HepG2 (cell line): ENCODE data around the gene PLD2. TPM values are rescaled to one million over a fixed set of nuclear protein-coding genes. Genes with fewer than 3 reads are reported as not detected.

Experiments used
- ADNP ChIP-seq: sonication (generic); formaldehyde crosslinking; IDR thresholded peaks from 2 replicates; pipeline ENCODE4 v1.4.0; 2020; ENCODE audit warnings: missing genetic modification reagents
- ATF3 ChIP-seq: sonication (generic); formaldehyde crosslinking; IDR thresholded peaks from 2 replicates; pipeline ENCODE4 v1.4.0; 2020; ENCODE audit warnings: missing genetic modification reagents
- IRF2 ChIP-seq: IDR thresholded peaks from 2 replicates; pipeline ENCODE4 v1.6.1; 2018; ENCODE audit warnings: missing genetic modification reagents, missing compliant biosample characterization
- KDM5A ChIP-seq: fragments of 200-600 bp; sonication (generic); IDR thresholded peaks from 2 replicates; pipeline ENCODE4 v1.7.0; 2018; ENCODE audit warnings: antibody characterized with exemption, mild to moderate bottlenecking, low read length, borderline replicate concordance
- MZF1 ChIP-seq: sonication (generic); formaldehyde crosslinking; IDR thresholded peaks from 2 replicates; pipeline ENCODE4 v1.8.1; 2023; ENCODE audit warnings: mild to moderate bottlenecking, missing genetic modification reagents, borderline replicate concordance
- NFAT5 ChIP-seq: sonication (generic); formaldehyde crosslinking; IDR thresholded peaks from 2 replicates; pipeline ENCODE4 v1.4.0; 2020; ENCODE audit warnings: missing genetic modification reagents
- POGK ChIP-seq: sonication (generic); formaldehyde crosslinking; conservative IDR thresholded peaks from 2 replicates; pipeline ENCODE4 v1.8.0; 2022; ENCODE audit warnings: mild to moderate bottlenecking, moderate library complexity, missing genetic modification reagents
- ZBTB49 ChIP-seq: sonication (generic); formaldehyde crosslinking; IDR thresholded peaks from 2 replicates; pipeline ENCODE4 v1.4.0; 2020; ENCODE audit warnings: missing genetic modification reagents, borderline replicate concordance
- ZNF253 ChIP-seq: sonication (generic); formaldehyde crosslinking; IDR thresholded peaks from 2 replicates; pipeline ENCODE4 v1.8.0; 2022; ENCODE audit warnings: mild to moderate bottlenecking, missing genetic modification reagents, borderline replicate concordance
- ZNF557 ChIP-seq: sonication (generic); formaldehyde crosslinking; IDR thresholded peaks from 2 replicates; pipeline ENCODE4 v1.4.0; 2020; ENCODE audit warnings: missing genetic modification reagents
- ZNF572 ChIP-seq: sonication (generic); formaldehyde crosslinking; IDR thresholded peaks from 2 replicates; pipeline ENCODE4 v1.5.1; 2020; ENCODE audit warnings: mild to moderate bottlenecking, missing genetic modification reagents
- ZNF580 ChIP-seq: IDR thresholded peaks from 2 replicates; pipeline ENCODE4 v1.6.1; 2016; ENCODE audit warnings: low read depth, borderline replicate concordance
- ZNF660 ChIP-seq: sonication (generic); formaldehyde crosslinking; IDR thresholded peaks from 2 replicates; pipeline ENCODE4 v1.5.1; 2020; ENCODE audit warnings: mild to moderate bottlenecking, low read depth, missing genetic modification reagents, borderline replicate concordance
- ZNF839 ChIP-seq: sonication (generic); formaldehyde crosslinking; IDR thresholded peaks from 2 replicates; pipeline ENCODE4 v1.4.0; 2020; ENCODE audit warnings: missing genetic modification reagents, mild to moderate bottlenecking, borderline replicate concordance
- polyA plus RNA-seq, 8 experiments: library from polyadenylated mRNA; depleted of rRNA in 3 of 8; stranded (reverse) in 7 of 8; unstranded in 1 of 8; fragments of >200 nt; fragmentation: Illumina TruSeq in 4 of 8; extraction: Trizol in 4 of 8; gene quantifications; 2 replicates each; pipeline versions ENCODE4 v1.2.1 to v1.2.3, GENCODE V29; 2011 to 2016; ENCODE audit warnings: low read depth in 4 of 8, missing spikeins in 1 of 8, mixed read lengths in 1 of 8; ENCODE audit not compliant: insufficient read depth in 1 of 8
- total RNA-seq, 5 experiments: library from RNA; depleted of rRNA; stranded (reverse); fragments of >200 nt; fragmentation: Illumina TruSeq; extraction: Trizol; gene quantifications; 2 replicates each; pipeline ENCODE4 v1.2.3, GENCODE V29; 2016; ENCODE audit warnings: low read depth in 1 of 5

Gene PLD2
- total and polyA plus RNA-seq, 2 of the 13 experiments (the other 11 are each of a cell fraction or from before 2014, with no cell fraction given) = 13.4 to 29.7 TPM

- TF ChIP-seq ZBTB49 (no peak), IRF2 (CRISPR knock-in tag) (peak; percentile 71; the same call in 1 of the 2 replicates), NFAT5 (CRISPR knock-in tag) (no peak; the same call in 1 of the 2 replicates), MZF1 (CRISPR knock-in tag) (peak; percentile 36; the same call in 1 of the 2 replicates), ATF3 (CRISPR knock-in tag) (no peak), KDM5A (no peak), ZNF660 (CRISPR knock-in tag) (no peak), POGK (CRISPR knock-in tag) (peak; percentile 61; the same call in 1 of the 2 replicates), ADNP (no peak), ZNF557 (CRISPR knock-in tag) (peak; percentile 45; the same call in 1 of the 2 replicates), ZNF580 (0 out of 2 replicates have a peak, but pooled peaks have one; percentile 32), ZNF572 (no peak; the same call in 1 of the 2 replicates), ZNF253 (CRISPR knock-in tag) (no peak), ZNF839 (no peak)
These were observed 17.9 kb upstream of the PLD2 start, which contains the start of gene GLTPD2 (continued) for GRCh38 chr17:4788807-4789700.
